Epidermal melanocyte (primary cell): ENCODE results near the gene CCDC73.
"Not testable (repeated sequence)": the region's sequence is repeated elsewhere in the genome, so short reads cannot be mapped to it uniquely, and the experiment has no call there.

Experiments
- DNase-seq: peaks from one replicate; pipeline ENCODE4 v3.0.0; 2011; ENCODE audit warnings: low spot score; ENCODE audit not compliant: insufficient read length

The CCDC73 gene

GRCh38 chr11:32794439-32794838 is at the start of gene CCDC73:
Gene CCDC73 (minus strand): TSS chr11:32794662. CDS start chr11:32760243, 34,419 bp downstream.
- no peak for DNase-seq

- no peak for DNase-seq
Observed at GRCh38 chr11:32843544-32843943, 49.1 kb upstream of the CCDC73 start.

GRCh38 chr11:32840587-32840986 is 46.1 kb upstream of the CCDC73 start:
- DNase-seq = no peak

- DNase-seq = no peak
Observed at GRCh38 chr11:32839308-32839707, 44.8 kb upstream of the CCDC73 start.

- DNase-seq = no peak
Observed at GRCh38 chr11:32838505-32839274, 44.2 kb upstream of the CCDC73 start.

- no peak for DNase-seq
Observed at GRCh38 chr11:32836946-32837345, 42.5 kb upstream of the CCDC73 start.

- no peak for DNase-seq
Observed at GRCh38 chr11:32833921-32834320, 39.5 kb upstream of the CCDC73 start.

- no peak for DNase-seq
Observed at GRCh38 chr11:32831221-32831620, 36.8 kb upstream of the CCDC73 start.

GRCh38 chr11:32830796-32831195 is 36.3 kb upstream of the CCDC73 start:
- no peak for DNase-seq

- no peak for DNase-seq
Observed at GRCh38 chr11:32830413-32830738, 35.9 kb upstream of the CCDC73 start.

GRCh38 chr11:32829680-32830412 is 35.4 kb upstream of the CCDC73 start, which contains the start of gene PRRG4:
Gene PRRG4 (plus strand): TSS chr11:32829927. CDS start chr11:32830530, 603 bp downstream.
- no peak for DNase-seq

- no peak for DNase-seq
Observed at GRCh38 chr11:32829157-32829679, 34.8 kb upstream of the CCDC73 start.

- no peak for DNase-seq
Observed at GRCh38 chr11:32827276-32827675, 32.8 kb upstream of the CCDC73 start.

GRCh38 chr11:32826113-32826512 is 31.7 kb upstream of the CCDC73 start:
- no peak for DNase-seq

GRCh38 chr11:32823617-32824016 is 29.2 kb upstream of the CCDC73 start:
- not testable (repeated sequence) for DNase-seq

- no peak for DNase-seq
Observed at GRCh38 chr11:32821917-32822560, 27.6 kb upstream of the CCDC73 start.

GRCh38 chr11:32821517-32821916 is 27.1 kb upstream of the CCDC73 start:
- no peak for DNase-seq

GRCh38 chr11:32820497-32820896 is 26.0 kb upstream of the CCDC73 start:
- DNase-seq = no peak

- no peak for DNase-seq
Observed at GRCh38 chr11:32819187-32819586, 24.7 kb upstream of the CCDC73 start.

GRCh38 chr11:32817852-32818183 is 23.4 kb upstream of the CCDC73 start:
- no peak for DNase-seq

- DNase-seq = no peak
Observed at GRCh38 chr11:32817181-32817851, 22.9 kb upstream of the CCDC73 start.

GRCh38 chr11:32809313-32809712 is 14.9 kb upstream of the CCDC73 start:
- DNase-seq = peak; percentile 50
